ENCODE measurements around the gene LNX1. TPM values are rescaled to one million over a fixed set of nuclear protein-coding genes. Genes with fewer than 3 reads are reported as not detected.

LNX1 gene
- total RNA-seq, 1 experiment from 2014 or later = 3.3 TPM

GRCh38 chr4:53589511-53589910 is 1.8 kb downstream of the LNX1 start:
- BruUV-seq (replicated peaks) = no TSS peak
- no peaks in the 10 kb centered on the region for H3K9me3 ChIP-seq (ENCODE audit: control insufficient read depth in 1 of 2, insufficient read depth in 1 of 2, low read depth in 1 of 2, low read length in 2 of 2)
- no peak for DNase-seq (ENCODE audit: low read depth, low spot score)
- ChIA-PET RAD21 (ENCODE audit: low non-redundant PET in 1 of 2, low total read pairs in 2 of 2, uncharacterized antibody in 2 of 2, unreplicated experiment in 2 of 2) (no interaction called here), POLR2A (no interaction called here), CTCF (interaction anchor here (1.5 kb wide), 1 partner anchor 12 kb away, joined by 3 read pairs; no protein-coding TSS in a partner anchor)
- no peaks in the 10 kb centered on the region for H3K79me2 ChIP-seq (ENCODE audit: insufficient read depth, low read length)
- no peak for ATAC-seq
- intact Hi-C loops (cut with micrococcal nuclease) = no loop called here
- no peaks in the 10 kb centered on the region for H3K9me2 ChIP-seq (ENCODE audit: insufficient read depth)
- H2AFZ ChIP-seq (ENCODE audit: low read depth, low read length, poor library complexity, severe bottlenecking) = no peak overlapping the region
- no peaks in the 10 kb centered on the region for H4K20me1 ChIP-seq (ENCODE audit: insufficient read depth)
- no peak for TF ChIP-seq ELF1 (IDR thresholded peaks at IDR 0.05; ENCODE audit: borderline replicate concordance, low read depth)
- no peak for TF ChIP-seq FOSL1 (IDR thresholded peaks at IDR 0.05; ENCODE audit: low read depth)
- TF ChIP-seq RAD21 (IDR thresholded peaks at IDR 0.05; ENCODE audit: low read depth) = no peak
- TF ChIP-seq ZBTB33 (IDR thresholded peaks at IDR 0.05; ENCODE audit: extremely low read depth, insufficient replicate concordance, low read length) = no peak
- TF ChIP-seq EGR1 (IDR thresholded peaks at IDR 0.05; ENCODE audit: low read depth) = no peak
- H3K9ac ChIP-seq (ENCODE audit: low read length) = no peak overlapping the region
- no peaks in the 10 kb centered on the region for H3K36me3 ChIP-seq (ENCODE audit: control insufficient read depth in 1 of 2, insufficient read depth in 2 of 2, low read length in 2 of 2)
- no peak overlapping the region for H3K4me2 ChIP-seq (ENCODE audit: low read length)
- H3K27me3 ChIP-seq (ENCODE audit: insufficient read depth, low read length) = no peaks in the 10 kb centered on the region
- peaks cover 18 to 30% of the 10 kb centered on the region in 2 experiments for H3K4me1 ChIP-seq (ENCODE audit: control insufficient read depth in 1 of 2, insufficient read depth in 2 of 2, low read length in 2 of 2)
- no peak overlapping the region for H3K27ac ChIP-seq (ENCODE audit: low read depth, low read length)
- H3K4me3 ChIP-seq (replicated peaks in 1 of 2; ENCODE audit: low read depth in 1 of 2, low read length in 2 of 2) = no peak overlapping the region

GRCh38 chr4:53587135-53587534 is 4.2 kb downstream of the LNX1 start:
- ChIA-PET POLR2A (no interaction called here), RAD21 (ENCODE audit: low non-redundant PET in 1 of 2, low total read pairs in 2 of 2, uncharacterized antibody in 2 of 2, unreplicated experiment in 2 of 2) (no interaction called here), CTCF (no interaction called here)
- no peaks in the 10 kb centered on the region for H3K9me2 ChIP-seq (ENCODE audit: insufficient read depth)
- H3K4me2 ChIP-seq (ENCODE audit: low read length) = no peak overlapping the region
- H3K27me3 ChIP-seq (ENCODE audit: insufficient read depth, low read length) = no peaks in the 10 kb centered on the region
- BruUV-seq (replicated peaks) = no TSS peak
- H2AFZ ChIP-seq (ENCODE audit: low read depth, low read length, poor library complexity, severe bottlenecking) = no peak overlapping the region
- H3K9me3 ChIP-seq (ENCODE audit: control insufficient read depth in 1 of 2, insufficient read depth in 1 of 2, low read depth in 1 of 2, low read length in 2 of 2) = no peaks in the 10 kb centered on the region
- H3K36me3 ChIP-seq (ENCODE audit: control insufficient read depth in 1 of 2, insufficient read depth in 2 of 2, low read length in 2 of 2) = no peaks in the 10 kb centered on the region
- intact Hi-C loops (cut with micrococcal nuclease) = no loop called here
- no peak overlapping the region for H3K4me3 ChIP-seq (replicated peaks in 1 of 2; ENCODE audit: low read depth in 1 of 2, low read length in 2 of 2)
- no peaks in the 10 kb centered on the region for H4K20me1 ChIP-seq (ENCODE audit: insufficient read depth)
- ATAC-seq (no peak), DNase-seq (ENCODE audit: low read depth, low spot score) (no peak)
- TF ChIP-seq ZNF274 (IDR thresholded peaks at IDR 0.05; ENCODE audit: low read depth, low read length) (no peak), TCF7L2 (IDR thresholded peaks at IDR 0.05; ENCODE audit: borderline replicate concordance, extremely low read depth, insufficient read depth, insufficient read length) (no peak), POLR2A (IDR thresholded peaks at IDR 0.05; ENCODE audit: borderline replicate concordance, extremely low read depth, insufficient read depth, insufficient read length) (no peak), CEBPB (IDR thresholded peaks at IDR 0.05; ENCODE audit: low read depth) (no peak)
- no peak overlapping the region for H3K27ac ChIP-seq (ENCODE audit: low read depth, low read length)
- peaks cover 8 to 13% of the 10 kb centered on the region in 2 experiments for H3K4me1 ChIP-seq (ENCODE audit: control insufficient read depth in 1 of 2, insufficient read depth in 2 of 2, low read length in 2 of 2)
- H3K9ac ChIP-seq (ENCODE audit: low read length) = no peak overlapping the region
- H3K79me2 ChIP-seq (ENCODE audit: insufficient read depth, low read length) = no peaks in the 10 kb centered on the region

Measured in HCT116 (cell line).